Measurements from ENCODE around the gene DUSP15.

DNA sequence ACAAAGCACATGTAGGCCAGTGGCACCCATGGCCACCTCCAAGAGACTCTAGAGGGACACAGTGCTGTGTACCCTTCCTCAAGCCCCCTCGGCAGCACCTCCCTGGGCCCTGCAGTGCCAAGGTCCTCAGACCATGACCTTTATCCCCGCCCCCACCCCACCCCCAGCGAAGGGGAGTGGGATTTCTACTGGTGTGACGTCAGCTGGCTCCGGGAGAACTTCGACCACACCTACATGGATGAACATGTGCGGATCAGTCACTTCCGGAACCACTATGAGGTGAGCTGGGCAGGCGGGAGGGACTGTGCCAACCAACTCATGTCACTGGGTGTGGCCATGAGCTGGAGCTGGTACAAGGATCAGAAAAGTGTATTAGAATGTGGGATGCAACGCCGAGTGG lies 38.1 kb upstream of the DUSP15 start:
- TF ChIP-seq, protein P1, sequence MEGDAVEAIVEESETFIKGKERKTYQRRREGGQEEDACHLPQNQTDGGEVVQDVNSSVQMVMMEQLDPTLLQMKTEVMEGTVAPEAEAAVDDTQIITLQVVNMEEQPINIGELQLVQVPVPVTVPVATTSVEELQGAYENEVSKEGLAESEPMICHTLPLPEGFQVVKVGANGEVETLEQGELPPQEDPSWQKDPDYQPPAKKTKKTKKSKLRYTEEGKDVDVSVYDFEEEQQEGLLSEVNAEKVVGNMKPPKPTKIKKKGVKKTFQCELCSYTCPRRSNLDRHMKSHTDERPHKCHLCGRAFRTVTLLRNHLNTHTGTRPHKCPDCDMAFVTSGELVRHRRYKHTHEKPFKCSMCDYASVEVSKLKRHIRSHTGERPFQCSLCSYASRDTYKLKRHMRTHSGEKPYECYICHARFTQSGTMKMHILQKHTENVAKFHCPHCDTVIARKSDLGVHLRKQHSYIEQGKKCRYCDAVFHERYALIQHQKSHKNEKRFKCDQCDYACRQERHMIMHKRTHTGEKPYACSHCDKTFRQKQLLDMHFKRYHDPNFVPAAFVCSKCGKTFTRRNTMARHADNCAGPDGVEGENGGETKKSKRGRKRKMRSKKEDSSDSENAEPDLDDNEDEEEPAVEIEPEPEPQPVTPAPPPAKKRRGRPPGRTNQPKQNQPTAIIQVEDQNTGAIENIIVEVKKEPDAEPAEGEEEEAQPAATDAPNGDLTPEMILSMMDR (IDR thresholded peaks at IDR 0.05 in 2 of 3, conservative IDR thresholded peaks at IDR 0.05 in 1 of 3; ENCODE audit: borderline replicate concordance in 1 of 3, insufficient read depth in 1 of 3, low read depth in 2 of 3, low read length in 2 of 3) = no peak
- TF ChIP-seq POLR2A (IDR thresholded peaks at IDR 0.05; ENCODE audit: borderline replicate concordance, extremely low read depth, insufficient read depth, insufficient read length) (no peak), SP1 (IDR thresholded peaks at IDR 0.05; ENCODE audit: low read depth) (no peak), ZFX (IDR thresholded peaks at IDR 0.05) (no peak), ZNF274 (IDR thresholded peaks at IDR 0.05; ENCODE audit: low read depth, low read length) (no peak), EZH2phosphoT487 (IDR thresholded peaks at IDR 0.05; ENCODE audit: borderline replicate concordance) (no peak), EGR1 (IDR thresholded peaks at IDR 0.05; ENCODE audit: low read depth) (no peak), SRF (IDR thresholded peaks at IDR 0.05; ENCODE audit: low read depth) (no peak), EZH2 (IDR thresholded peaks at IDR 0.05) (no peak), RAD21 (IDR thresholded peaks at IDR 0.05; ENCODE audit: low read depth) (no peak), POLR2AphosphoS5 (IDR thresholded peaks at IDR 0.05; ENCODE audit: low read depth, low read length) (no peak)
- TF ChIP-seq, protein P2, sequence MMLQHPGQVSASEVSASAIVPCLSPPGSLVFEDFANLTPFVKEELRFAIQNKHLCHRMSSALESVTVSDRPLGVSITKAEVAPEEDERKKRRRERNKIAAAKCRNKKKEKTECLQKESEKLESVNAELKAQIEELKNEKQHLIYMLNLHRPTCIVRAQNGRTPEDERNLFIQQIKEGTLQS (IDR thresholded peaks at IDR 0.05) = no peak
- TF ChIP-seq, protein P3, sequence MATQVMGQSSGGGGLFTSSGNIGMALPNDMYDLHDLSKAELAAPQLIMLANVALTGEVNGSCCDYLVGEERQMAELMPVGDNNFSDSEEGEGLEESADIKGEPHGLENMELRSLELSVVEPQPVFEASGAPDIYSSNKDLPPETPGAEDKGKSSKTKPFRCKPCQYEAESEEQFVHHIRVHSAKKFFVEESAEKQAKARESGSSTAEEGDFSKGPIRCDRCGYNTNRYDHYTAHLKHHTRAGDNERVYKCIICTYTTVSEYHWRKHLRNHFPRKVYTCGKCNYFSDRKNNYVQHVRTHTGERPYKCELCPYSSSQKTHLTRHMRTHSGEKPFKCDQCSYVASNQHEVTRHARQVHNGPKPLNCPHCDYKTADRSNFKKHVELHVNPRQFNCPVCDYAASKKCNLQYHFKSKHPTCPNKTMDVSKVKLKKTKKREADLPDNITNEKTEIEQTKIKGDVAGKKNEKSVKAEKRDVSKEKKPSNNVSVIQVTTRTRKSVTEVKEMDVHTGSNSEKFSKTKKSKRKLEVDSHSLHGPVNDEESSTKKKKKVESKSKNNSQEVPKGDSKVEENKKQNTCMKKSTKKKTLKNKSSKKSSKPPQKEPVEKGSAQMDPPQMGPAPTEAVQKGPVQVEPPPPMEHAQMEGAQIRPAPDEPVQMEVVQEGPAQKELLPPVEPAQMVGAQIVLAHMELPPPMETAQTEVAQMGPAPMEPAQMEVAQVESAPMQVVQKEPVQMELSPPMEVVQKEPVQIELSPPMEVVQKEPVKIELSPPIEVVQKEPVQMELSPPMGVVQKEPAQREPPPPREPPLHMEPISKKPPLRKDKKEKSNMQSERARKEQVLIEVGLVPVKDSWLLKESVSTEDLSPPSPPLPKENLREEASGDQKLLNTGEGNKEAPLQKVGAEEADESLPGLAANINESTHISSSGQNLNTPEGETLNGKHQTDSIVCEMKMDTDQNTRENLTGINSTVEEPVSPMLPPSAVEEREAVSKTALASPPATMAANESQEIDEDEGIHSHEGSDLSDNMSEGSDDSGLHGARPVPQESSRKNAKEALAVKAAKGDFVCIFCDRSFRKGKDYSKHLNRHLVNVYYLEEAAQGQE (IDR thresholded peaks at IDR 0.05; ENCODE audit: low read depth) = no peak
